HL-60 (cell line): Measurements from ENCODE around the gene CLDN15.

ENCODE experiments used
- DNase-seq, 2 experiments: peaks; one replicate each; pipeline ENCODE4 v3.0.0-alpha.2; 2010 to 2020; ENCODE audit warnings: low read depth in 1 of 2, low spot score in 1 of 2
- H3K27ac ChIP-seq: fragments of 250-450 bp; sonication (Bioruptor Pico); replicated peaks from 2 replicates; pipeline ENCODE4 v1.5.1; 2020; ENCODE audit warnings: mild to moderate bottlenecking, moderate library complexity
- H3K27me3 ChIP-seq: fragments of 250-450 bp; sonication (Bioruptor Pico); 2 replicates; pipeline ENCODE4 v1.5.1; 2021; ENCODE audit warnings: mild to moderate bottlenecking, moderate library complexity; ENCODE audit not compliant: insufficient read depth, poor library complexity, severe bottlenecking
- H3K4me3 ChIP-seq: replicated peaks from 2 replicates; pipeline ENCODE4 v1.5.1; 2011; ENCODE audit warnings: mild to moderate bottlenecking, control low read depth, low read length; ENCODE audit not compliant: insufficient read depth
- CTCF ChIP-seq: IDR thresholded peaks from one replicate; pipeline ENCODE4 v1.5.1; 2011; ENCODE audit warnings: low read length, control low read depth, inconsistent platforms; ENCODE audit not compliant: insufficient read depth
- GABPA ChIP-seq: IDR thresholded peaks from 2 replicates; pipeline ENCODE4 v1.6.1; 2012; ENCODE audit warnings: low read depth
- POLR2AphosphoS5 ChIP-seq: IDR thresholded peaks from 2 replicates; pipeline ENCODE4 v1.6.1; 2012; ENCODE audit warnings: low read depth
- REST ChIP-seq: IDR thresholded peaks from 2 replicates; pipeline ENCODE4 v1.6.1; 2012; ENCODE audit warnings: low read depth; ENCODE audit not compliant: insufficient replicate concordance
- SPI1 ChIP-seq: IDR thresholded peaks from 2 replicates; pipeline ENCODE4 v1.6.1; 2012; ENCODE audit warnings: low read depth, mild to moderate bottlenecking, borderline replicate concordance

The CLDN15 gene

GRCh38 chr7:101216860-101217387, 20.7 kb downstream of the CLDN15 start:
- DNase-seq: peak in 1 of 2 experiments; percentile 48
- no peaks in the 10 kb centered on the region for H3K27me3 ChIP-seq
- TF ChIP-seq CTCF: no peak
- TF ChIP-seq POLR2AphosphoS5: no peak
- no peak for TF ChIP-seq GABPA
- TF ChIP-seq REST: no peak
- TF ChIP-seq SPI1: no peak
- H3K27ac ChIP-seq: peak overlapping the region; percentile 79
- H3K4me3 ChIP-seq: peak overlapping the region; percentile 94

GRCh38 chr7:101216001-101216859, 21.4 kb downstream of the CLDN15 start:
- Histone ChIP-seq H3K27me3 (no peaks in the 10 kb centered on the region), H3K27ac (peak overlapping the region; percentile 79), H3K4me3 (peak overlapping the region; percentile 94)
- peak in 1 of 2 experiments; percentile 45 for DNase-seq
- no peak; the same call in 1 of the 2 replicates for TF ChIP-seq SPI1
- no peak for TF ChIP-seq REST
- TF ChIP-seq POLR2AphosphoS5: no peak
- TF ChIP-seq CTCF: no peak
- TF ChIP-seq GABPA: no peak

- TF ChIP-seq REST (no peak), CTCF (no peak), POLR2AphosphoS5 (no peak), SPI1 (no peak), GABPA (no peak)
- H3K27ac ChIP-seq: no peak overlapping the region
- no peak for DNase-seq
- no peak overlapping the region for H3K4me3 ChIP-seq
- H3K27me3 ChIP-seq: no peaks in the 10 kb centered on the region
These were observed 25.6 kb downstream of the CLDN15 start for GRCh38 chr7:101212014-101212413.
